HAP-1 (cell line): ENCODE measurements around the gene TSPAN12.

ENCODE experiments used
- DNase-seq, 2 experiments: peaks; one replicate each; pipeline ENCODE4 v3.0.0-alpha.2; 2016 to 2020; ENCODE audit warnings: low spot score in 2 of 2
- H3K27me3 ChIP-seq: fragments of 250-450 bp; sonication (Bioruptor Pico); 2 replicates; pipeline ENCODE4 v1.5.1; 2020; ENCODE audit warnings: low read depth, mild to moderate bottlenecking, moderate library complexity
- H3K36me3 ChIP-seq: fragments of 250-450 bp; sonication (Bioruptor Pico); replicated peaks from 2 replicates; pipeline ENCODE4 v1.5.1; 2020; ENCODE audit warnings: mild to moderate bottlenecking
- H3K4me1 ChIP-seq: fragments of 250-450 bp; sonication (Bioruptor Pico); 2 replicates; pipeline ENCODE4 v1.5.1; 2020; ENCODE audit warnings: mild to moderate bottlenecking
- H3K4me3 ChIP-seq: fragments of 250-450 bp; sonication (Bioruptor Pico); 2 replicates; pipeline ENCODE4 v1.5.1; 2020; ENCODE audit warnings: mild to moderate bottlenecking, moderate library complexity
- H3K9me3 ChIP-seq: fragments of 250-450 bp; sonication (Bioruptor Pico); 2 replicates; pipeline ENCODE4 v1.5.1; 2020; ENCODE audit warnings: mild to moderate bottlenecking, moderate library complexity
- in situ Hi-C: fragments of 300-500 bp; cut with MboI; formaldehyde crosslinking; loops from 3 replicates; pipeline ENCODE4 v1.14.3; 2020; ENCODE audit warnings: low sequenced_read_pairs, inconsistent platforms, mixed read lengths

Gene TSPAN12

GRCh38 chr7:120741371-120742042, 116.4 kb downstream of the TSPAN12 start:
- in situ Hi-C loops, result no loop called here
- peak; percentile 47 to 49 for DNase-seq
- Histone ChIP-seq H3K36me3 (no peaks in the 10 kb centered on the region), H3K27me3 (no peaks in the 10 kb centered on the region), H3K4me1 (peaks cover 46% of the 10 kb centered on the region), H3K9me3 (no peaks in the 10 kb centered on the region), H3K4me3 (no peak overlapping the region)

GRCh38 chr7:120740348-120740747, 117.6 kb downstream of the TSPAN12 start:
- no peaks in the 10 kb centered on the region for H3K9me3 ChIP-seq
- no peaks in the 10 kb centered on the region for H3K27me3 ChIP-seq
- in situ Hi-C loops, result no loop called here
- no peaks in the 10 kb centered on the region for H3K36me3 ChIP-seq
- H3K4me1 ChIP-seq, result peaks cover 46% of the 10 kb centered on the region
- peak in 1 of 2 experiments; percentile 15 for DNase-seq
- H3K4me3 ChIP-seq, result no peak overlapping the region

DNA sequence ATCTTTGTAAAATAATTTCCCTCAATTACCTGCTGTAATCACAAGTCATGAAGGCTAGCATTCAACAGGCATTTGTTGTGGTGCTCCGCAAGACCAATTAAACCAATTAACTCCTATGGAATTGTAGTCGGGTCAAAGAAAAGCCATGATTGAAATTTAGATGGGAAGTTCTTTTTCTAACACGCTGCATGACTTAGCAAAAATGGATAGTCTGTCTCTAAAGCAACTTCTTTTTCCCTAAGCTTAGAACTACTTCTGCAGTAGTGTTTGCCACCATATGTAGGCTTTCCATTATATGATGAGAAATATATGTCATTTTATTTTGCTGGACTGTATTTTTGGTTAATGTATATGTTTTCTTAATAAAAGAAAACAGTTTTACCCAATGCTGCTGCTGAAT, 119.1 kb downstream of the TSPAN12 start:
- Histone ChIP-seq H3K4me3 (no peak overlapping the region), H3K27me3 (no peaks in the 10 kb centered on the region), H3K36me3 (no peaks in the 10 kb centered on the region), H3K4me1 (peaks cover 46% of the 10 kb centered on the region), H3K9me3 (no peaks in the 10 kb centered on the region)
- in situ Hi-C loops, result no loop called here
- DNase-seq, result peak in 1 of 2 experiments; percentile 6
